ENCODE data around the gene RGS18.
"Not testable (repeated sequence)": the region's sequence is repeated elsewhere in the genome, so short reads cannot be mapped to it uniquely, and the experiment has no call there.

The RGS18 gene

GRCh38 chr1:192167011-192167410 lies 8.7 kb downstream of the RGS18 start:
- DNase-seq (ENCODE audit: low read depth) = no peak

DNA sequence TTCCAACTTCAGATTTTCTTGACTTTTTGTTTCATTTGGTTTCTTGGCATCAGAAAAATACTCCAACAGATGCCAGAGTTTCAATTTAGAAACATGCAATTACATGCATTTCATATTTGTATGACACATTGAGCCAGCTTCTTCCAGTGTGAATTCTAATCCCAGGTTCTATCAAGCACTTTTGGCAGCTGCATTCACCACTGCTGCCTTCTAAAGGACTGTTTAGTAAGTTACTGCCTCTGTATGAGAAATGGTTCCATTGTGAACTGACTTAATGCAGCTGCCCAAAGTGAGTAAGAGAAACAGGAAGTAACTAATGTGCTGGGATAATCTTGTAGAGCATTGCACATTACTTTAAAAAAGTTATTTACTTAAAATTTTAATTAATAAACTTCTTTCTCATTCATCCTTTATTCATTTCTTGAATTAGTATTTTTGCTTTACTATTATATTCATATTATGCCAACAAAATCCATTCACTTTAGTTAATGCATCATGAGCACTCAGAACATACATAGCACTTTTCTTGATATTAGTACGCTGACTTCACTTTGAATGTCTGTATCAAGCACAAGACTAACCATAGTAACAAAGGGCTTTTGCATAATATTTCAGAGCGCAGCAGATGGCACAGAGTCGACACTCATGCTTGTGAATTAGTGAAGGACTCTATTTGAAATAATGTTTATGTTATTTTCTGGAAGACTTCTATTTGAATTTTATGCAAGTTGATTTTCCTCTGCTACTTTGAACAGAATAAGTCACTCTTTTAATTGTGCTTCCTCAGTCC lies 9.8 kb downstream of the RGS18 start:
- no peak for DNase-seq (ENCODE audit: low read depth)

DNA sequence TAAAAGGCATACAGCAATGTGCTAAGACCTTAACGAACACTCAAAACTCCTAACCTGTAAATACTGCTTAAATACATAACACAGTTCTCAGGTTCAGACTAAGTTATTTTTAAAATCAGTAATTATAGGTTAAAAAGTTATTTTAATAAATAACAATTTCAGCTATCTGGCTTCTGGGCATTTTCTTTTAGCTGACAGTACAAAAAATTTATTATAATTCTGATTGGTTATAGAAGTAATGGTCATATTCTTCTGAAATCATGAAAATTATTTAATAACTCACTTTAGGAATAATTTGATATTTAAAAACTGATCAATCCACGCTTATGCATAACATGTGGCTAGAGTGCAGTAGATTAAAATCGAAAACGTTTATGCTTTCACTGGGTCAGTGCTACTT lies 10.7 kb downstream of the RGS18 start:
- no peak for DNase-seq (ENCODE audit: low read depth)

DNA sequence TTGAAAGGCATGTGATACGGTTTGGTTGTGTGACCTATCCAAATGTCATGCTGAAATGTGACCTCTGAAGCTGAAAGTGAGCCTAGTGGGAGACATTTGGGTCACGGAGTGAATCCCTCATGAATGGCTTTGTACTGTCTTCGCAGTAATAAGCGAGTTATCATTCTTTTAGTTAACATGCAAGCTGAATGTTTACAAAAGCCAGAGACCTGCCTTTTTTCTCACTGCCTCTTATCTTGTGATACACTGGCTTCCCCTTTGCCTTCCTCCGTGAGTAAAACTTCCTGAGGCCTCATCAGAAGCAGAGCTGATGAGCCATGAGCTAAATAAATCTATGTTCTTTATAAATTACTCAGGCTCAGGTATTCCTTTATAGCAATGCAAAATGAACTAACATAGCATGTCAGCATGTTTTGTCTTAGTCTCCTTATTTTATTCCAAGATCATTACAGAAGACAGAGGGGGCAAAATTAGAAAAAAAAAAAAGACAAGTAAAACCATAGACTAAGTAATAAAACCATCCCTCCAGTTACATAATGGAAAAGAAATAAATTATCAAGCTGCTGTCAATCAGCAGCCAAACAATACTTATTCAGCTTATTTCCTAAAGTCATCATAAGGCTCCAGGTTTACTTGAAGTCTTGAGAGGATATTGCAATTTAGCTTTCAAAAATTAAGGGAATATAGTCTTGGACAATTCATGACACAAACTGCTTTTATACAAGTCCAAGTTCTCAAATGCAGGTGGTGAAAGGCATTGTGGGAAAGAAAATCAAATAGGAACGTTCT lies 12.1 kb downstream of the RGS18 start:
- DNase-seq (ENCODE audit: low read depth) = no peak

DNA sequence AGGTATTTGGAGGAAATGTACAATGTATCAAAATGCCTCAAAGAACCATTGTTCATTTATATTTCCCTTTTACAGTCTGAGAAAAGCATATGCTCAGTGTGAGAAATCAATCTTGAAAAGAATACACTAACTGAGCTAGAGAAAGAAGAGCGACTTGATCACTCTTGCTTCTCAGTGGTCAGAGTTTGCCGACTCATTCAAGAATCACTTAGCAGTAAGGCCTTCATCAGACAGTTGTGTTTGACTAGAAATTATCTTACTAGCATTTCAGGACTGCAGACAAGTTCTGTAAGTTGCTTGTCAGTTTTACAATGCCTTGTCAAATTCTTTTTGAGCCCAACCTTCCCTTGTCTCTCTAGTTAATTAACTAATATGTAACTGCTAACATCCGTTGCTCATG lies 12.9 kb downstream of the RGS18 start:
- no peak for DNase-seq (ENCODE audit: low read depth)

DNA sequence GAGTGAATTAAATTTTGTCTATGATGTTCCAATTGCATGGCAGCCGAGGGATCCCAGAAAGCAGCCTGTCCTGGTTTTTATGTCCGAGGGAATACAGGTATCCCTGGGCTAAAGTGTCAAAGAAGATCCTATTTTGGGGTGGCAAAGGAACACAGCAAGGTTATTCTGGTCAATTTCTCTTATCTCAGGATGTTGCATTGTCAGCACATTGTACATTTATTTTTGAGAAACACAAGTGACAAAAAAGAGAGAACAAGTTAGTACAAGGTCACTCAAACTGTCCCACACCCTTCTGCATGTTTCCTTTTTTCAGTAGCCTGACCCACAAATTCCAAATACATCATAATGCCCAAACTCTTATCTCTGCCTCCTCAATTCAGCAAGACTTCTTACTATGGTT lies 17.7 kb downstream of the RGS18 start:
- no peak for DNase-seq (ENCODE audit: low read depth)

GRCh38 chr1:192183788-192184187 lies 25.5 kb downstream of the RGS18 start:
- no peak for DNase-seq (ENCODE audit: low read depth)

- no peak for DNase-seq (ENCODE audit: low read depth)
These were observed 27.9 kb downstream of the RGS18 start for GRCh38 chr1:192186197-192186596.

DNA sequence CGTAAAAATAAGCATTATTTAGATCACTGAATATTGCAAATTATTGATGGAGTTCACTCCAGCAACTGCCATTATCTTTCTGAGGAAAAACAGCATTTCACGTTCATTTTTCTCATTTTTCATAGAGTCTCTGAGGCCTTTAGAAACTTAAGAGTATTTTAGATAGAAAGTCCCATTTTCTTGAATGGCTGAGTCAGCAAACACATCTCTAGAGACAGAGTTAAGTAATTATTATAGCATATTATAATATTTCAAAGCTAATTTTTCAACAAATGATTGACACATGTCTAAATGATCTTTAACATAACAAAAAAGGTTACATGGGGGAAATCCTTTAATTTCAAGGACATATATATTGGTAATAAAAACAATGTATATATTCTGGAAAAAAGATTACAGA lies 31.8 kb downstream of the RGS18 start:
- DNase-seq (ENCODE audit: low read depth) = no peak

DNA sequence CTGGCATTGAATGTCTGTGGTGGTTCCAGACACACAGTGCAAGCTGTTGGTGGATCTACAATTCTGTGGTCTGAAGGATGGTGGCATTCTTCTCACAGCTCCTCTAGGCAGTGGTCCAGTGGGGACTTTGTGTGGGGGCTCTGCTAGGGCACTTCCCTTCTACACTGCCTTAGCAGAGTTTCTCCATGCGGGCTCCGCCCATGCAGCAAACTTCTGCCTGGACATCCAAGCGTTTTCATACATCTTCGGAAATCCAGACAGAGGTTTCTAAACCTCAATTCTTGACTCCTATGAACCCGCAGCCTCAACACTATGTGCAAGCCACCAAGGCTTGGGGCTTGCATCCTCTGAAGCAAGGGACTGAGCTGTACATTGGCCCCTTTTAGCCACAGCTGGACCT lies 43.0 kb downstream of the RGS18 start:
- DNase-seq (ENCODE audit: low read depth) = no peak

- DNase-seq (ENCODE audit: low read depth) = no peak
These were observed 66.1 kb downstream of the RGS18 start for GRCh38 chr1:192224396-192224795.

- no peak for DNase-seq (ENCODE audit: low read depth)
These were observed 66.6 kb downstream of the RGS18 start for GRCh38 chr1:192224846-192225245.

DNA sequence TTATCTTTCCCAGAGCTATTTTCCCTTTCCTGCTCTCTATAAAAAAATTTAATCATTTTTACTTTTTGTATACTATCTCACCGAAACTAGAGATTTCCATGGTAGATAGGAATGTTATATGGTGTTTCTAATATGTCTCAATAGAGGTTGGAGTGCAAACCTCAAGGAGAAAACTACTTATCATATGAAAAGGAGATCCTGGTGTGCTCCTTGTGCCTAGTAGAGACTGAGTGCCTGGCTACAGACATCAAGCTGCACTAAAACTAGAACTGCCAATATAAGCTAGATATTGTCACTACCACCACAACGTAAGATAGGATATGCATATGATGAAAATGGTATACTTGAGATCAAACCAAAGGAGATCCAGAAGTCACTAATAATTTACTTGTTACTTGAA lies 67.0 kb downstream of the RGS18 start:
- no peak for DNase-seq (ENCODE audit: low read depth)

DNA sequence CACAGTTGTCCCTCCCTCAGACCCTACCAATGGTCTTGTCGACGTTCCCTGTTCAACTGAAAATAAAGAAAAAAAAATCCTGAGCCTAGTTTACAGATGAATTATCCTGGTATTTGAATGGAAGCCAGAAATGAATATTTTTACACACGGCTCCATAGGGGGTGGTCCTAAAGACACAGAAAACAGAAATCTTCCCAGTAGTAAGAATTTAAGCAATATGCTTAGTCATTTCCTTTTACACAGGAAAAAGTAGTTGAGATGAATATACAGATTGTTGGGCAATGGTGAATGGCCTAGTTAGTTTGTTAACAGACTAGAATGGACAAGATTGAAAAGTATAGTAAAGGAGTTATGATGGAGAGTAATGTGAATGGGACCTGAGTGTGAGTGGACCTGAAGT lies 67.4 kb downstream of the RGS18 start:
- no peak for DNase-seq (ENCODE audit: low read depth)

DNA sequence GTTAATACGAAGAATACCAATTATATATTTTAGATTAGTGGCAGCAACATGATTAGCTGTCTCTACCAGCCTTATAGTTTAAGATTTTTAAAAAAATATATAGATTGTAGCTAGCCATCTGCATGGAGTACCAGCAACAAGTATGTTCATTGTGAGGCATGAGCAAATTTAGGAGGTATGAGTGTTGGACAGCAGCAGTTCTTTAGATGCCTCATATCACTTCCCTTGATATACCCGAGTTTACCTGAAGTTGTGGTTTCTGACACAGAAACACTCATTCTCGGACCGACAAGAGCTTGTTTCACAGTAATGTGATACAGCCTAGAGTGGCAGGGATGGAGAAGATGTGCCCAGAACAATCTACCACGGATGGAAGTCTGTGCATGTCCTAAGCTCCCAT lies 69.1 kb downstream of the RGS18 start:
- no peak for DNase-seq (ENCODE audit: low read depth)

DNA sequence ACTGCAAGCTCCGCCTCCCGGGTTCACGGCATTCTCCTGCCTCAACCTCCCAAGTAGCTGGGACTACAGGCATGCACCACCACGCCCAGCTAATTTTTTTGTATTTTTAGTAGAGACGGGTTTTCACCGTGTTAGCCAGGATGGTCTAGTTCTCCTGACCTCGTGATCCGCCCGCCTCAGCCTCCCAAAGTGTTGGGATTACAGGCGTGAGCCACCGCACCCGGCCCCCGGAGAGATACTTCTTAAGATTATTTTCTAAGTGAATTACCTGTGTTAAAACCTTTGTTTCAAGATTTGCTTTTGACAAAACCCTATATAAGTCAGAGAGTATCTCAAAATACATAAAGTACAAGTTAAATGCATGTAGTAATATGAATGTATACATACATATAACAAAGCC lies 69.7 kb downstream of the RGS18 start:
- not testable (repeated sequence) for DNase-seq (ENCODE audit: low read depth)

DNA sequence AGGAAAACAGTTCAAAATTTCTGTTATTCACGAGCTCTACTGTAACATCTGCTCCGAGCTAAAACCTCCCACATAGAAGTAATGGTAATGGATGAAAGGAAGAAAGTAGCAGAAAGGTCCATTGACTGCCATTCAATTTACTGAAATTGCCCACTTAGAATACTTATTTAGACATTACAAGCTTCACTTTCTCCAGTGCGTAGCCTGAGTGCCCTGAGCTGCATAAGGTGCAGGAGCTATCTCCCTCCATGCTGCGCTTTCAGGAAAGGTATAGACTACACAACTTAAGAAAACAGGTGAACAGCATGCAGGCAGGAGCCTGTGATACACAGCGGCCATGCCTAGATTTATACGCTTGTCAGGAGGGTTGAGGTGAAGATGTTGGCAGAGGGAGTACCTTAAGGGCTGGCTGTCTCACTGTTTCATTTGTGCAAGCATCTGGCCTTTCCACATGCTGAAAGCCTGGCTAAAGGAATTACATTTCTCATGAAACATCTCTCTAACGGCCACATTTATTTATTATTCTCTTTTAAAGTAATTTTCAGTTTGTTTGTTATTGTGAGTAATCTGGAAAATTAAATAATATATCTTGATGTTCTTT lies 74.7 kb downstream of the RGS18 start:
- DNase-seq (ENCODE audit: low read depth) = no peak

DNA sequence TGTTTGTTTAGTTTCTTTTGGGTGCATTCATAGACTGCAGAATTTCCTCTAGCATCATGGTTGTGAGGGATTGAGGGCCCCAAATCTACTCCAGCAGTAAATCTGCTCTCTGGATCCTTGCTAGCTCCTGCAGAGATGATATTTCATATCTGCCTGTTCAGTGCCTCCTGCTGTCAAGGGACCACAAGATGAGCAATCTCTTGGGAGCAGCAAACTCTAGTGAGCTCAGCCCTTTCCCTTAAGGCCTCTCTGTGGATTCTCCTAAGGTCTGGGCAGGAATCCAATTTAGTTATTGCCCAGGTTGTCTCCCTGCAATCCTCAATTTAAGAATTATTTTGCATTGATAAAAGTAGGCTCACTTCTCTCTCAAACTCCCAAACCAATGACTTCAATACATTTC lies 76.9 kb downstream of the RGS18 start:
- no peak for DNase-seq (ENCODE audit: low read depth)
